ENCODE data around the gene TAF15. TPM values are rescaled to one million over a fixed set of nuclear protein-coding genes. Genes with fewer than 3 reads are reported as not detected.

Gene TAF15
- total RNA-seq, 2 donors from 2014 or later = 35.7 to 91.1 TPM

DNA sequence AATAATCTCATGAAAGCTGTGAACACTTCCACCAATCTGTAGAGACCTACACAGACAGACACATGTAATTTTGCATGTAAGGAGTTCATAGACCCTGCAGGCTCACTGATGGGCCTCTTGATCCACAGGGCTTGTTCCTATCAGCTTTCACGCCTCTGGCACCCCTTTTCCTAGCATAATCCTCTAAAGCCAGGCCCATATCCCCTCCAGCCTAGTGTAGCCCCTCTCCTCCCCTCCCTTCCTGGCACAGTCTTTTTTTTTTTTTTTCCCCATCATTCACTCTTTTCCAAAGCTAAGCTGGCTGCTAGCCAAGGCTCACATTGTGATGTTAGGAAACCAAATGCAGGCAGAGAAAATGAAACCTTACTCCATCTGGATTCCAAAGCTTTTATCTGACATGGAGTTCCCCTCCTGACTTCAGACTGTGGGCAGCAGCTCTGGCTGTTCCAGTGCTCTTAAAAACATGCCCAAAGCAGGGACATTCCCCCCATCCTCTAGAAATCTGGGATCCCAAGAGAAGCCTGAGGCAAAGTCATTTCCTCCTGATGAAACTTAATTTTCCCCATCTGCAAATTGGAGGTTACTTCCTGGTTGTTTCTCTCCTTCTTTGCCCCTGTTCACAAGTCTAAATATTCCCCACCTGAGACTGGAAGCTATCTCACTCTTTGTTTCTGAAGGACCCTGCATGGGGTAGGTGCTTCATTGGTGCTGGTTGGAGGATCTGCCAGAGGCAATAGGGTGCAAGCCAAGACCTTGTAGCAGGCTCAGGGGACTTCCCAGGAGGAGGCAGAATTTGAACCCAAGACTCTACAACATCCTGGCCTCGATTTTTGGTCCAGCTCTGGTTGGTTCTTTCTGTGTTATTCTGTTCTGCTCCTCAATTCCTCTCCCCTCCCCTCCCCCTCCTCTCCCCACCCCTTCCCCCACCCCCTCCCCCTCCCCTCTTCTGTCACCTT, 80.8 kb downstream of the TAF15 start:
- TF ChIP-seq, protein P1, sequence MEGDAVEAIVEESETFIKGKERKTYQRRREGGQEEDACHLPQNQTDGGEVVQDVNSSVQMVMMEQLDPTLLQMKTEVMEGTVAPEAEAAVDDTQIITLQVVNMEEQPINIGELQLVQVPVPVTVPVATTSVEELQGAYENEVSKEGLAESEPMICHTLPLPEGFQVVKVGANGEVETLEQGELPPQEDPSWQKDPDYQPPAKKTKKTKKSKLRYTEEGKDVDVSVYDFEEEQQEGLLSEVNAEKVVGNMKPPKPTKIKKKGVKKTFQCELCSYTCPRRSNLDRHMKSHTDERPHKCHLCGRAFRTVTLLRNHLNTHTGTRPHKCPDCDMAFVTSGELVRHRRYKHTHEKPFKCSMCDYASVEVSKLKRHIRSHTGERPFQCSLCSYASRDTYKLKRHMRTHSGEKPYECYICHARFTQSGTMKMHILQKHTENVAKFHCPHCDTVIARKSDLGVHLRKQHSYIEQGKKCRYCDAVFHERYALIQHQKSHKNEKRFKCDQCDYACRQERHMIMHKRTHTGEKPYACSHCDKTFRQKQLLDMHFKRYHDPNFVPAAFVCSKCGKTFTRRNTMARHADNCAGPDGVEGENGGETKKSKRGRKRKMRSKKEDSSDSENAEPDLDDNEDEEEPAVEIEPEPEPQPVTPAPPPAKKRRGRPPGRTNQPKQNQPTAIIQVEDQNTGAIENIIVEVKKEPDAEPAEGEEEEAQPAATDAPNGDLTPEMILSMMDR (IDR thresholded peaks at IDR 0.05) = no peak
- H3K27me3 ChIP-seq (replicated peaks; ENCODE audit: insufficient read depth) = no peaks in the 10 kb centered on the region
- no peaks in the 10 kb centered on the region for H3K9me3 ChIP-seq
- H3K4me1 ChIP-seq (ENCODE audit: control insufficient read depth in 1 of 2, low read depth in 2 of 2) = peaks cover 6 to 8% of the 10 kb centered on the region in 2 donors
- DNase-seq (ENCODE audit: low spot score) = no peak
- H3K27ac ChIP-seq = no peak overlapping the region
- no peaks in the 10 kb centered on the region for H3K36me3 ChIP-seq
- no peak overlapping the region for H3K4me3 ChIP-seq
- no peak for ATAC-seq (ENCODE audit: insufficient number of reproducible peaks, low FRiP score, low read depth)

DNA sequence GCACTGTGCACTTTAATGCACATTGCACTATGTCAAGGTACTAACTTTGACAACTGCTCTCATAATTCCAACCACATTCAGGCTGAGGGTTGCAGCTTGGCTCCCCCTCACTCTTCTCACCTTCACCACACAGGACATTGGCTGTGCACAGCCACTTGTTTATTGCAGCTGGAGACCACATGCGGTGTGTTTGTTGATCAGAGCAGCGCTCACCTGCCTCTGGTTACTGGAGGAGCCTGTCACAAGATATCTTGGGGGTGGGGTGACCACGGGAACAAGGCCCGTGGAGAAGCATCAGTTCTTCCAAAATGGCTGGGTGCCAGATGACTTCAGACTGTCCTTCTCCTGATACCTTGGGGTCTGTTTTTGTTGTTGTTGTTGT, 81.5 kb downstream of the TAF15 start:
- no peak for DNase-seq (ENCODE audit: low spot score)
- Histone ChIP-seq H3K36me3 (no peaks in the 10 kb centered on the region), H3K4me1 (ENCODE audit: control insufficient read depth in 1 of 2, low read depth in 2 of 2) (peaks cover 6 to 8% of the 10 kb centered on the region in 2 donors), H3K4me3 (no peak overlapping the region), H3K9me3 (no peaks in the 10 kb centered on the region), H3K27ac (no peak overlapping the region), H3K27me3 (replicated peaks; ENCODE audit: insufficient read depth) (no peaks in the 10 kb centered on the region)
- TF ChIP-seq, protein P1 (IDR thresholded peaks at IDR 0.05) = no peak
- ATAC-seq (ENCODE audit: insufficient number of reproducible peaks, low FRiP score, low read depth) = no peak

DNA sequence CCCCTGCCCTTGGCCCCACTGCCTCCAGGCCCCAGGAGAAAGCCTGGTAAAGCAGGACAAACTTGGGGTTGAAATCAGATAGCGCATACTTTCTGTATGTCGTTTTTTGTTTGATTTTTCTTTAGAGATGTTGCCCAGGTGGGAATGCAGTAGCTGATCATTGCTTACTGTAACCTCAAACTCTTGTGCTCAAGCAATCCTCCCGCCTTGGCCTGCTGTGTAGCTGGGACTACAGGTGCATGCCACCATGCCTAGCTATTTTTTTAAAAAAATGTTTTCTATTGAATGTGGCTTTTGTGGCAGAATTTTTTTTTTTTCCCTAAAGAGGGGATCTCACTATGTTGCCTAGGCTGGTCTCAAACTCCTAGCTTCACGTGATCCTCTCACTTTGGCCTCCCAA, 82.0 kb downstream of the TAF15 start:
- TF ChIP-seq, protein P1 (IDR thresholded peaks at IDR 0.05) = no peak
- DNase-seq (ENCODE audit: low spot score) (no peak), ATAC-seq (ENCODE audit: insufficient number of reproducible peaks, low FRiP score, low read depth) (no peak)
- Histone ChIP-seq H3K4me3 (no peak overlapping the region), H3K36me3 (no peaks in the 10 kb centered on the region), H3K27me3 (replicated peaks; ENCODE audit: insufficient read depth) (no peaks in the 10 kb centered on the region), H3K9me3 (no peaks in the 10 kb centered on the region), H3K27ac (no peak overlapping the region), H3K4me1 (ENCODE audit: control insufficient read depth in 1 of 2, low read depth in 2 of 2) (peaks cover 6 to 8% of the 10 kb centered on the region in 2 donors)

DNA sequence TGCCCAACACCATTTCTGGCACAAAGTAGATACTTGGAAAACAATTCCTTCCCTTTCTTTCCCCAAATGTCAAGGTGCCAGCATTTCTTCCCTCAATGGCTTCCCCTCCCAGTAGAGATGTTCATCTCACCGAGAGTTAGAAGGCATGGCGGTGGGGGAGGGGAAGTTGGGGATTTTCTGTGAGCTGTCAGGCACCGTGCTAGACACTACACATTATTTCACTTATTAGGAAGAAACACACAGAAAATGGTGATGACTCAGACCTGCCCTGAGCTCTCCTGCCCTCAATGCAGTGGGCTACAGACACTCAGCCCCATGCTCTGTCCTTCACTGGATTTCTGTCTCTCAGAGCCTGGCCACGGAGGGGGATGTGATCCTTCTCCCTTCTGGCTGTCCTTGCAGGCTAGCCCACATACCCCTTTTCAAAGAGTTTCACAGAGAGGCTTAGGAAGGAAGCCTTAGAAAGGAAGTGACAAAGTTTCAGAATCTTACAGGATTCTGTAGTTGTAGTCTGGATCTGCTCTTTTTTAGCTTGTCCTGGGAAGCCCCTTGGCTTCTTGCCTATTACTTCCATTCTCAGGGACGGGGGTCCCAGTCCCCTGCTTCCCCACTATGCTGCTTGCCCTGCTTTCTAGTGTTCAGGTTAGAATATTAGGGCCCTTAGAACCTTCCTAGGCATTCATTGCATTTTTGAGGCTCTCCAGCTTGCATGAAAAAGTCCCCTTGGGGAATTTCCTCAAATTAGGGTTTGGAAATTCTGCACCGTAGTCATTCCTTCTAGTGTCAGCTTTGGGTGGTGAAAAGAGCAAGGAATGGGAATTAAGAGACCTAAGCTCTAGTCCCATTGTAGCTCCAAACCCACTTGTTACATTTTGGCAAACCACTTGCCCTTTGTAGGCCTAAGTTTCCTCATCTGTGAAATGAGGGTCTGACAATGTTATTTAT, 83.1 kb downstream of the TAF15 start:
- DNase-seq (ENCODE audit: low spot score) (no peak), ATAC-seq (ENCODE audit: insufficient number of reproducible peaks, low FRiP score, low read depth) (no peak)
- H3K4me3 ChIP-seq = no peak overlapping the region
- no peaks in the 10 kb centered on the region for H3K27me3 ChIP-seq (replicated peaks; ENCODE audit: insufficient read depth)
- H3K27ac ChIP-seq = no peak overlapping the region
- no peaks in the 10 kb centered on the region for H3K9me3 ChIP-seq
- peaks cover 6 to 8% of the 10 kb centered on the region in 2 donors for H3K4me1 ChIP-seq (ENCODE audit: control insufficient read depth in 1 of 2, low read depth in 2 of 2)
- TF ChIP-seq, protein P1 (IDR thresholded peaks at IDR 0.05) = no peak
- no peaks in the 10 kb centered on the region for H3K36me3 ChIP-seq

DNA sequence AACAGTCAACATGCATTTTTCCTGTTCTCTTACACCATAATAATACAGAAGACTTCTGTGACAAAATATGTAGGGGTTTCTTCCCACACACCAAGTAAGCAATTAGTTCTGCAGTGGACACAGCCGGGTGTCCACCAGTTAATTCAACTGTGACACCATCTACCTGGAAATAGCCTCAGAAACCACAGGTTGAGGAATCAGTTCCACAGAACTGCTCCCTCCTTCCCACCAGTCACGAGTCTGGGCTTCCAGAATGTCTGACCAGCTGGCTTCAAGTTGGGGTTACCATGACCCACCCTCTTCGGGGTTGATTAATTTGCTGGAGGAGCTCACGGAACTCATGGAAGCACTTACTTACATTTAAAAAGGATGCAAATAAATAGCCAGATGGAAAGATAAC, 84.5 kb downstream of the TAF15 start:
- Histone ChIP-seq H3K4me3 (no peak overlapping the region), H3K9me3 (no peaks in the 10 kb centered on the region), H3K36me3 (no peaks in the 10 kb centered on the region), H3K27ac (no peak overlapping the region), H3K4me1 (ENCODE audit: control insufficient read depth in 1 of 2, low read depth in 2 of 2) (peaks cover 6 to 8% of the 10 kb centered on the region in 2 donors), H3K27me3 (replicated peaks; ENCODE audit: insufficient read depth) (no peaks in the 10 kb centered on the region)
- TF ChIP-seq, protein P1 (IDR thresholded peaks at IDR 0.05) = no peak
- ATAC-seq (ENCODE audit: insufficient number of reproducible peaks, low FRiP score, low read depth) (no peak), DNase-seq (ENCODE audit: low spot score) (no peak)

Measured in thoracic aorta (tissue), 2 donors.